HEK293 (cell line): ENCODE results near the gene GNL3.

Experiments used
- KLF8 ChIP-seq: fragments of 450-650 bp; formaldehyde crosslinking; IDR thresholded peaks from 2 replicates; pipeline ENCODE4 v1.5.1; 2016; ENCODE audit warnings: missing biosample characterization, missing genetic modification characterization
- ZBTB1 ChIP-seq: fragments of 450-650 bp; formaldehyde crosslinking; IDR thresholded peaks from 2 replicates; pipeline ENCODE4 v1.5.1; 2016; ENCODE audit warnings: missing biosample characterization, missing genetic modification characterization
- ZFP3 ChIP-seq: fragments of 450-650 bp; formaldehyde crosslinking; IDR thresholded peaks from 2 replicates; pipeline ENCODE4 v1.5.1; 2016; ENCODE audit warnings: low read depth, missing biosample characterization, missing genetic modification characterization
- ZFP37 ChIP-seq: fragments of 450-650 bp; formaldehyde crosslinking; IDR thresholded peaks from 2 replicates; pipeline ENCODE4 v1.5.1; 2016; ENCODE audit warnings: missing biosample characterization, missing genetic modification characterization
- ZNF16 ChIP-seq: fragments of 450-650 bp; formaldehyde crosslinking; IDR thresholded peaks from 2 replicates; pipeline ENCODE4 v1.5.1; 2016; ENCODE audit warnings: low read depth, missing biosample characterization, missing genetic modification characterization
- ZNF24 ChIP-seq: fragments of 450-650 bp; formaldehyde crosslinking; IDR thresholded peaks from 2 replicates; pipeline ENCODE4 v1.5.1; 2016; ENCODE audit warnings: missing biosample characterization, missing genetic modification characterization
- ZNF350 ChIP-seq: fragments of 450-650 bp; formaldehyde crosslinking; IDR thresholded peaks from 2 replicates; pipeline ENCODE4 v1.5.0; 2017; ENCODE audit warnings: missing biosample characterization, mild to moderate bottlenecking, missing genetic modification characterization
- ZNF629 ChIP-seq: fragments of 450-650 bp; formaldehyde crosslinking; IDR thresholded peaks from 2 replicates; pipeline ENCODE4 v1.5.1; 2017; ENCODE audit warnings: missing biosample characterization, missing genetic modification characterization
- ZNF777 ChIP-seq: fragments of 450-650 bp; formaldehyde crosslinking; IDR thresholded peaks from 2 replicates; pipeline ENCODE4 v1.5.1; 2017; ENCODE audit warnings: missing biosample characterization, missing genetic modification characterization, borderline replicate concordance
- TF ChIP-seq, protein P1 (sequence below): fragments of 450-650 bp; formaldehyde crosslinking; IDR thresholded peaks from 2 replicates; pipeline ENCODE4 v1.5.1; 2016; ENCODE audit warnings: missing biosample characterization, missing genetic modification characterization, low read depth
- TF ChIP-seq, protein P2 (sequence below): fragments of 450-650 bp; formaldehyde crosslinking; IDR thresholded peaks from 2 replicates; pipeline ENCODE4 v1.5.1; 2016; ENCODE audit warnings: missing biosample characterization, missing genetic modification characterization
- TF ChIP-seq, protein P3 (sequence below): IDR thresholded peaks from 2 replicates; pipeline ENCODE4 v1.6.1; 2011; ENCODE audit warnings: mild to moderate bottlenecking, low read depth, low read length, borderline replicate concordance
- TF ChIP-seq, protein P4 (sequence below): fragments of 450-650 bp; formaldehyde crosslinking; IDR thresholded peaks from 2 replicates; pipeline ENCODE4 v1.5.1; 2016; ENCODE audit warnings: missing biosample characterization, missing genetic modification characterization

DNA sequence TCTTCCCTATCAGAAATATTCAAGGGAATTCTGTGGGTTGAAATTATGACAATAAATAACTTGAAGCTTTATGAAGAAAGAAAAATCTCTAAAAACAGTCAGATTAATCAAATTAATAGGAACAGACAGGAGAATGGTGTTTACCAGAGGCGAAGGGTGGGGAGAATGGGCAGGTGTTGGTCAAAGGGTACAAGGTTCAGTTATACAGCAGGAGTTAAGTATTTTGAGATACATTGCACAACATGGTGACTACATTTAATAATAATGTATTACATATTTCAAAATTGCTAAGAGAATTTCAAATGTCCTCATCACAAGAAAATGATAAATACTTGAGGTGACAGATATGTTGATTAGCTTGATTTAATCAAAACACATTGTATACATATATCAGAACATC, 38.7 kb downstream of the GNL3 start:
- TF ChIP-seq, protein P1, sequence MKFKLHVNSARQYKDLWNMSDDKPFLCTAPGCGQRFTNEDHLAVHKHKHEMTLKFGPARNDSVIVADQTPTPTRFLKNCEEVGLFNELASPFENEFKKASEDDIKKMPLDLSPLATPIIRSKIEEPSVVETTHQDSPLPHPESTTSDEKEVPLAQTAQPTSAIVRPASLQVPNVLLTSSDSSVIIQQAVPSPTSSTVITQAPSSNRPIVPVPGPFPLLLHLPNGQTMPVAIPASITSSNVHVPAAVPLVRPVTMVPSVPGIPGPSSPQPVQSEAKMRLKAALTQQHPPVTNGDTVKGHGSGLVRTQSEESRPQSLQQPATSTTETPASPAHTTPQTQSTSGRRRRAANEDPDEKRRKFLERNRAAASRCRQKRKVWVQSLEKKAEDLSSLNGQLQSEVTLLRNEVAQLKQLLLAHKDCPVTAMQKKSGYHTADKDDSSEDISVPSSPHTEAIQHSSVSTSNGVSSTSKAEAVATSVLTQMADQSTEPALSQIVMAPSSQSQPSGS (tag by site-specific recombination): no peak
- no peak for TF ChIP-seq ZNF350
- TF ChIP-seq, protein P2, sequence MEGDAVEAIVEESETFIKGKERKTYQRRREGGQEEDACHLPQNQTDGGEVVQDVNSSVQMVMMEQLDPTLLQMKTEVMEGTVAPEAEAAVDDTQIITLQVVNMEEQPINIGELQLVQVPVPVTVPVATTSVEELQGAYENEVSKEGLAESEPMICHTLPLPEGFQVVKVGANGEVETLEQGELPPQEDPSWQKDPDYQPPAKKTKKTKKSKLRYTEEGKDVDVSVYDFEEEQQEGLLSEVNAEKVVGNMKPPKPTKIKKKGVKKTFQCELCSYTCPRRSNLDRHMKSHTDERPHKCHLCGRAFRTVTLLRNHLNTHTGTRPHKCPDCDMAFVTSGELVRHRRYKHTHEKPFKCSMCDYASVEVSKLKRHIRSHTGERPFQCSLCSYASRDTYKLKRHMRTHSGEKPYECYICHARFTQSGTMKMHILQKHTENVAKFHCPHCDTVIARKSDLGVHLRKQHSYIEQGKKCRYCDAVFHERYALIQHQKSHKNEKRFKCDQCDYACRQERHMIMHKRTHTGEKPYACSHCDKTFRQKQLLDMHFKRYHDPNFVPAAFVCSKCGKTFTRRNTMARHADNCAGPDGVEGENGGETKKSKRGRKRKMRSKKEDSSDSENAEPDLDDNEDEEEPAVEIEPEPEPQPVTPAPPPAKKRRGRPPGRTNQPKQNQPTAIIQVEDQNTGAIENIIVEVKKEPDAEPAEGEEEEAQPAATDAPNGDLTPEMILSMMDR (tag by site-specific recombination): no peak
- no peak for TF ChIP-seq ZFP37 (tag by site-specific recombination)
- TF ChIP-seq, protein P3, sequence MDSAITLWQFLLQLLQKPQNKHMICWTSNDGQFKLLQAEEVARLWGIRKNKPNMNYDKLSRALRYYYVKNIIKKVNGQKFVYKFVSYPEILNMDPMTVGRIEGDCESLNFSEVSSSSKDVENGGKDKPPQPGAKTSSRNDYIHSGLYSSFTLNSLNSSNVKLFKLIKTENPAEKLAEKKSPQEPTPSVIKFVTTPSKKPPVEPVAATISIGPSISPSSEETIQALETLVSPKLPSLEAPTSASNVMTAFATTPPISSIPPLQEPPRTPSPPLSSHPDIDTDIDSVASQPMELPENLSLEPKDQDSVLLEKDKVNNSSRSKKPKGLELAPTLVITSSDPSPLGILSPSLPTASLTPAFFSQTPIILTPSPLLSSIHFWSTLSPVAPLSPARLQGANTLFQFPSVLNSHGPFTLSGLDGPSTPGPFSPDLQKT: no peak
- no peak for TF ChIP-seq ZNF24 (tag by site-specific recombination)
- TF ChIP-seq, protein P4, sequence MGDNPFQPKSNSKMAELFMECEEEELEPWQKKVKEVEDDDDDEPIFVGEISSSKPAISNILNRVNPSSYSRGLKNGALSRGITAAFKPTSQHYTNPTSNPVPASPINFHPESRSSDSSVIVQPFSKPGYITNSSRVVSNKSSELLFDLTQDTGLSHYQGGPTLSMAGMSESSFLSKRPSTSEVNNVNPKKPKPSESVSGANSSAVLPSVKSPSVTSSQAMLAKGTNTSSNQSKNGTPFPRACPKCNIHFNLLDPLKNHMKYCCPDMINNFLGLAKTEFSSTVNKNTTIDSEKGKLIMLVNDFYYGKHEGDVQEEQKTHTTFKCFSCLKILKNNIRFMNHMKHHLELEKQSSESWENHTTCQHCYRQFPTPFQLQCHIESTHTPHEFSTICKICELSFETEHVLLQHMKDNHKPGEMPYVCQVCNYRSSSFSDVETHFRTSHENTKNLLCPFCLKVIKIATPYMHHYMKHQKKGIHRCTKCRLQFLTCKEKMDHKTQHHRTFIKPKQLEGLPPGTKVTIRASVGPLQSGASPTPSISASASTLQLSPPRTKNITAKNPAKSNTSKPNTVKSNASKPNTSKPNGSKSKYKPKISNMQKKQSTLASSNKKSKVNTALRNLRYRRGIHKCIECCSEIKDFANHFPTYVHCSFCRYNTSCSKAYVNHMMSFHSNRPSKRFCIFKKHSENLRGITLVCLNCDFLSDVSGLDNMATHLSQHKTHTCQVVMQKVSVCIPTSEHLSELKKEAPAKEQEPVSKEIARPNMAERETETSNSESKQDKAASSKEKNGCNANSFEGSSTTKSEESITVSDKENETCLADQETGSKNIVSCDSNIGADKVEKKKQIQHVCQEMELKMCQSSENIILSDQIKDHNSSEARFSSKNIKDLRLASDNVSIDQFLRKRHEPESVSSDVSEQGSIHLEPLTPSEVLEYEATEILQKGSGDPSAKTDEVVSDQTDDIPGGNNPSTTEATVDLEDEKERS: no peak
- no peak for TF ChIP-seq ZNF16
- no peak for TF ChIP-seq ZNF777 (tag by site-specific recombination)
- no peak for TF ChIP-seq ZBTB1 (tag by site-specific recombination)
- TF ChIP-seq KLF8: no peak
- no peak for TF ChIP-seq ZFP3
- no peak for TF ChIP-seq ZNF629 (tag by site-specific recombination)
